ENCODE data around the gene INS. TPM values are rescaled to one million over a fixed set of nuclear protein-coding genes. Genes with fewer than 3 reads are reported as not detected.

The INS gene
- total RNA-seq, result not detected in 2 replicates

DNA sequence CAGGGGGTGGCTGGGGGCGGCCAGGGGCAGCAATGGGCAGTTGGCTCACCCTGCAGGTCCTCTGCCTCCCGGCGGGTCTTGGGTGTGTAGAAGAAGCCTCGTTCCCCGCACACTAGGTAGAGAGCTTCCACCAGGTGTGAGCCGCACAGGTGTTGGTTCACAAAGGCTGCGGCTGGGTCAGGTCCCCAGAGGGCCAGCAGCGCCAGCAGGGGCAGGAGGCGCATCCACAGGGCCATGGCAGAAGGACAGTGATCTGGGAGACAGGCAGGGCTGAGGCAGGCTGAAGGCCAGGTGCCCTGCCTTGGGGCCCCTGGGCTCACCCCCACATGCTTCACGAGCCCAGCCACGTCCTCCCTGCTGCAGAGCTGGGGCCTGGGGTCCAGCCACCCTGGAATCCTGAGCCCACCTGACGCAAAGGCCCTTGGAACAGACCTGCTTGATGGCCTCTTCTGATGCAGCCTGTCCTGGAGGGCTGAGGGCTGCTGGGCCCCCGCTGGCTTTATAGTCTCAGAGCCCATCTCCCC lies at the start of gene INS:
Gene INS, minus strand, starts transcription at position 474 of the 524 bp plus-strand sequence. Its CDS starts 238 bp downstream, at position 236.

DNA sequence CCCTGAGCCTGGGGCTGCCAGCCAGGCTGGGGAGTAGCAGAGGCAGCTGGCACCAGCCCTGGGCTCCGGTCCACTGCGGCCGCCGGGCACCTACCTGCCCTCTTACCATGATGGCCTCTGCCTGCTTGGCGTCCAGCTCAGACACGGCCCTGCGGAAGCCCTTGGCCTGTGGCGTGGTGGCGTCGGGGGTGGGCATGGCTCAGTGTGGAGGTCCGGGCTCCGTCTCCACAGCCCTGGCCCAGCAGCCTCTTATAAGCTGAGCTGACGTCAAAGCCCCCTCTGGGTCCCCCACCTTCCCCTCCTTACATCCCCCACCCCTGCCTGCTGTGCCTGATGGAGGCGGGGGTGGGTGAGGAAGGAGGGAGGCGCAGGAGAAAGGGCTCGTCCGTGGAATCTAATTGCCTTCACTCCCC lies 10.6 kb upstream of the INS start, which contains the start of gene TH:
Gene TH, minus strand, starts transcription at position 225 of the 413 bp plus-strand sequence. Its CDS starts 29 bp downstream, at position 196.

DNA sequence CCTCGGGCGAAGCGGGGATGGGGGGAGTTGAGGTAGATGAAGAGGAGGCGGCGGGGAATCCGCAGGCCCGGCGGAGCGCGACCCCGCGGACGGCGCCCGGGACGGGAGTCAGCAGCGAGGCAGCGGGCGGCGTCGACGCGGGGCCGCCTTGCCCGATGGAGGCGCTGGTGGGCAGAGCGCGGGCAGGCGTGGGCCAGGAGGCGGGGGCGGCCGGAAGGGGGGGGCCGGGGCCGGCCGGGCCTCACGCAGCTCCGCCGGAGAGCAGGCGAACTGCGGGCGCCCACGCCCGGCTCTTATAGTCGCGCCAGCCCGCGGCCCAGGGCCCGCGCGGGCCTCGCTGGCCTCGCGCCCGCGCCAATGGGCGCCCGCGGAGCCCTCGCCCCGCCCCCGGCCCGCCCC lies 21.9 kb downstream of the INS start, which contains the start of gene IGF2:
Gene IGF2, minus strand, starts transcription at position 267 of the 399 bp plus-strand sequence. CDS start 3,866 bp downstream, outside the sequence.

Other genes starting within 250 kb of the INS start
- gene TNNT3, start 241.5 kb downstream of the INS start, total RNA-seq, result not detected in 2 replicates
- 229 and 349 TPM in 2 replicates for gene MRPL23, start 213.9 kb downstream of the INS start, total RNA-seq
- gene H19, start 163.4 kb downstream of the INS start, total RNA-seq, result 0.50 and 0.55 TPM in 2 replicates
- gene IGF2, start 21.8 kb downstream of the INS start, total RNA-seq, result 0.11 and 0.25 TPM in 2 replicates
- gene TH, start 10.6 kb upstream of the INS start, total RNA-seq, result not detected in 2 replicates
- gene ASCL2, start 109.4 kb upstream of the INS start, total RNA-seq, result not detected in 2 replicates
- gene C11orf21, start 140.7 kb upstream of the INS start, total RNA-seq, result not detected in 2 replicates
- gene TSPAN32, start 140.8 kb upstream of the INS start, total RNA-seq, result under 0.01 and 0.12 TPM in 2 replicates
- 223 and 320 TPM in 2 replicates for gene CD81, start 216.1 kb upstream of the INS start, total RNA-seq
- gene TSSC4, start 239.5 kb upstream of the INS start, total RNA-seq, result 54.0 and 65.4 TPM in 2 replicates

Measured in uterine smooth muscle cell (primary cell).